Measurements from ENCODE around the gene HSP90AB1.

Gene HSP90AB1

DNA sequence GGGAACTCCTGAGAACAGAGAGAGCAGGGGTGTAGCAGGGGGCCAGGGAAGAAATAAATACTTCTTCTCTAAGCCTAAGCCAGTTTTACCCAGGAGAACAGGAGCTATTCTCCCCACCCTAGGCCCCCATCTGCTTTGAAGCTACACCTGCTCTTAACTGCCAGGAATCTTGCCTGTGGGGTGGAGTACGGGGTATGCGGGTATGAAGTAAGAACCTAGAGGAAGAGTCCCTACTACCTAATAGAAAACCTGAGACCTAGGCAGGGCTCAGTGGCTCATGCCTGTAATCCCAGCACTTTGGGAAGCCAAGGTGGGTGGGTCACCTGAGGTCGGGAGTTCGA, 22.0 kb upstream of the HSP90AB1 start:
- no peaks in the 10 kb centered on the region for H3K27me3 ChIP-seq
- H3K4me3 ChIP-seq (ENCODE audit: low read depth, low read length) = peak overlapping the region; percentile 69

DNA sequence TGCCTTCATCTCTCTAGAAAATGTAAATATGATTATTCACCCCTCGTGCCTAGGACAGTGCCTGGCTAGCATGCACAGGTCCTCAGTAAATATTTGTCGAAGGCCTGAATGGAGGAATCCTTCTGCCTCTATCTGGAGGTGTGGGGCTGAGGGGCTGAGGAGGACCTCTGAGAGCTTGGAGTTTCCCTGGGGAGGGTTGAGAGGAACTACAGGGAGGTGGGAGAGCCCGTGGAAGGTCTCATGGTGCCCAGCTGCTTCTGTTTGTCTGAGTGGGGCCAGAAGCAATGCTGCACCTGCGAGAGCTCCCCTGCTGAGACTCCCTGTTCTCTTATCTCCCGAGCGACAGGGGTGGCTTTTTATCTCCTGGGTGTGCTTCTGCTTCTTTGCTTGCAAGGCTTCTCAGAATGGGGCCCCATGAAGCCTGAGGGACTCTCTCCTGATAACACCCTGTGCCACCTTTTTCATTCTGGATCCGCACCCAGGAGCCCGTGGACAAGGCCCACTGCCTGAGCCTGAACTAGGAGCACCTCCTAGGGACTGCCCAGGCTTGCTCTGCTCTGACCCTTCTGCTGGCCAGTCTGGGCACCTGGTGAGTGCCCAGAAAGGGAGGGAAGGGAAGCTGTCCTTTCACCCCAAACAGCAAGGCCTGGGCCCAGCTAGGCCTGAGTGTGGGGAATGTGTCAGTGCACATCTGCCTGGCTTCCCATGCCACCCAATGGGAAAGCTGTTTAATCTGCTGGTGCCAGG, 21.1 kb upstream of the HSP90AB1 start:
- TF ChIP-seq, protein P1, sequence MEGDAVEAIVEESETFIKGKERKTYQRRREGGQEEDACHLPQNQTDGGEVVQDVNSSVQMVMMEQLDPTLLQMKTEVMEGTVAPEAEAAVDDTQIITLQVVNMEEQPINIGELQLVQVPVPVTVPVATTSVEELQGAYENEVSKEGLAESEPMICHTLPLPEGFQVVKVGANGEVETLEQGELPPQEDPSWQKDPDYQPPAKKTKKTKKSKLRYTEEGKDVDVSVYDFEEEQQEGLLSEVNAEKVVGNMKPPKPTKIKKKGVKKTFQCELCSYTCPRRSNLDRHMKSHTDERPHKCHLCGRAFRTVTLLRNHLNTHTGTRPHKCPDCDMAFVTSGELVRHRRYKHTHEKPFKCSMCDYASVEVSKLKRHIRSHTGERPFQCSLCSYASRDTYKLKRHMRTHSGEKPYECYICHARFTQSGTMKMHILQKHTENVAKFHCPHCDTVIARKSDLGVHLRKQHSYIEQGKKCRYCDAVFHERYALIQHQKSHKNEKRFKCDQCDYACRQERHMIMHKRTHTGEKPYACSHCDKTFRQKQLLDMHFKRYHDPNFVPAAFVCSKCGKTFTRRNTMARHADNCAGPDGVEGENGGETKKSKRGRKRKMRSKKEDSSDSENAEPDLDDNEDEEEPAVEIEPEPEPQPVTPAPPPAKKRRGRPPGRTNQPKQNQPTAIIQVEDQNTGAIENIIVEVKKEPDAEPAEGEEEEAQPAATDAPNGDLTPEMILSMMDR (IDR thresholded peaks at IDR 0.05; ENCODE audit: low read depth, low read length) = no peak
- DNase-seq = no peak
- Histone ChIP-seq H3K4me3 (ENCODE audit: low read depth, low read length) (peak overlapping the region; percentile 45), H3K4me1 (peaks cover 32% of the 10 kb centered on the region), H3K36me3 (peaks cover 21% of the 10 kb centered on the region), H3K9me3 (no peaks in the 10 kb centered on the region), H3K27me3 (no peaks in the 10 kb centered on the region)

More for the DNA sequence above, 22.0 kb upstream of the HSP90AB1 start:
- no peaks in the 10 kb centered on the region for H3K9me3 ChIP-seq
- TF ChIP-seq, protein P1 (IDR thresholded peaks at IDR 0.05; ENCODE audit: low read depth, low read length) = no peak
- peaks cover 15% of the 10 kb centered on the region for H3K36me3 ChIP-seq
- no peak for DNase-seq
- H3K4me1 ChIP-seq = peaks cover 32% of the 10 kb centered on the region

DNA sequence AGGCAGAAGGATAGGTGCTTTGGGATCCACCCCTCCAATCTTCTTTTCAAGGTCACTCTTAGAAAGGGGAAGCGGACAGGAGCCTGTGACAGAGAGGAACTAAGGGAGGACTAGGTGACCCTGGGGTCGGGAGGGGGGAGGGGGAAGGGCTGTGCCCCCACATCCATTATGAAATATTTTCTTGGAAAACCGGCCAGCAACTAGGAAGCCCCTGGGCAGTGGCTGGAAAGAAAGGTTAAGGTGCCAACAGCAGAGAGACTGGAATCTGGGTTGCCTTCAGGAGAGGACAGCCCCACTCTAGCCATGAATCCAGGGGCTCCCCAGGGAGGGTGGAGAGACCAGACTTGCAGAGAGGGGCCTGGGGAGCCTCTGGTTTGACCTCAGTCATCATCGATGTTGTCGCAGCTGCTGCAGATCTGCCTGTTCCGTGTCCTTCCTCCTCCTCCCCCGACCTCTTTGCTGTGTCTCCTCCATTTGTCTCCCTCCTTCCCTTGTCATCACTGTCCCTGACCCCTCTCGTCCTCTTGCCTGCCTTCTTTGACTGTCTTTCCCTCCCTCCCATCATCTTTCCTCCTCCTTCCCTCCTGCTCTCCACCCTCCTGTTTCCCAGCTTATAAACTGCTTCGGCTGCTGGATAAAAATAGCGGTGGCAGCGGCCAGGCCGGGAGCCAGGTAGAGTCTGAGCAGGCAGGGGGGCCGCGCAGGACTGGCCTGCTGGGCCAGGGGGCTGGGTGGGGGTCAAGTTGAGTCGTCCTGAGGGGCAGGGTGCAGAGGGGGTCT, 20.3 kb upstream of the HSP90AB1 start:
- peaks cover 27% of the 10 kb centered on the region for H3K4me1 ChIP-seq
- H3K9me3 ChIP-seq = no peaks in the 10 kb centered on the region
- TF ChIP-seq, protein P1 (IDR thresholded peaks at IDR 0.05; ENCODE audit: low read depth, low read length) = no peak
- DNase-seq = peak; percentile 67
- H3K4me3 ChIP-seq (ENCODE audit: low read depth, low read length) = peak overlapping the region; percentile 45
- H3K36me3 ChIP-seq = peaks cover 28% of the 10 kb centered on the region
- H3K27me3 ChIP-seq = no peaks in the 10 kb centered on the region

DNA sequence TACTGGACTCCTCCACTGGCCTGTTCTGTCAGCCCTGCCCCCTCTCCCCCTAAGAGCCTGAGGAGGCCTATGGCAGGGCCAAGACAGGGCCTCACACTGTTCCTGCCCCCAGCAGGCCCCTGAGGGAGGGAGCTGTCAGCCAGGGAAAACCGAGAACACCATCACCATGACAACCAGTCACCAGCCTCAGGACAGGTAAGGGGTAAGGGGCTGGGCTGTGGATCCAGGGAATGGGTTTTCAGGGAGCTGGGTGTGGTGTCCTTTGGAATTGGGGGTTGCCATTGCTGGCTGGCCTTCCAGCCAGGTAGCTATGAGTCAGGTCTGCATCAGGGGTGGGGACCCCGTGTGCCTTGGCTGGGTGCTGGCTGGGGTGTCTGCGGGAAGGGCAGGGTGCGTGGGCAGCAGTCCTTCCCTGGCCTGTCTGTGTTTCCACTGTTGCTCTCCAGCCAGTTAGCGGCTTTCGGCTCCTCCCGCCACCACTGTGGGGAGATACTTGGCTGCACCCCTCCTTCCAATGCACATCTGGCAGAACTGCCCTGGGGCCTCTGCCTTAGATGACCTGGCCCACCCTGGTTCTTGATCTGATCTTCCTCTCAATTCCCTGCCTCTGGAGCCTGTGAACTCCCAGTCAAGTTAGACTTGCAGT, 19.6 kb upstream of the HSP90AB1 start:
- no peaks in the 10 kb centered on the region for H3K9me3 ChIP-seq
- peaks cover 34% of the 10 kb centered on the region for H3K36me3 ChIP-seq
- no peaks in the 10 kb centered on the region for H3K27me3 ChIP-seq
- TF ChIP-seq, protein P1 (IDR thresholded peaks at IDR 0.05; ENCODE audit: low read depth, low read length) = no peak; the same call in 1 of the 2 replicates
- peaks cover 24% of the 10 kb centered on the region for H3K4me1 ChIP-seq
- DNase-seq = no peak
- peak overlapping the region; percentile 45; the same call in 1 of the 2 replicates for H3K4me3 ChIP-seq (ENCODE audit: low read depth, low read length)

DNA sequence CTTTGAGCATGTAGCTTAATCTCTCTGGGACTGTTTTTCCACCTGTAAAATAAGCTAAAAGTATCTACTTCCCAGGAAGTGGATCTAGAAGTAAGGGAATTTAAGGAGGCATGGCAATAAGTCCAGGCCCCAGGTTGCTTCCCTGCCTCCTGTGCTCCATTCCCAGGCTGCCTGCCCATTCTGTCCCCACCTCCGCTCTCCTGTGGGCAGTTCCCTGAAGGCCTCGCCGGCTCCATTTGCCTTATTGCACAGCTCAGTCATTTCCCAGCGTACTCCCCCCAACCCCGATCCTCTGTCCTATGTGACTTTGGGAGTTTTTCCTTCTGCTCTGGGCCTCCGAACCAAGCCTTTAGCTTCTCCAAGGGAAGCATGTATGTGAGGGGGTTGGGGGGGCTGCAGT, 18.9 kb upstream of the HSP90AB1 start:
- TF ChIP-seq, protein P1 (IDR thresholded peaks at IDR 0.05; ENCODE audit: low read depth, low read length) = no peak
- H3K36me3 ChIP-seq = peaks cover 42% of the 10 kb centered on the region
- H3K27me3 ChIP-seq = no peaks in the 10 kb centered on the region
- DNase-seq = no peak
- no peaks in the 10 kb centered on the region for H3K9me3 ChIP-seq
- no peak overlapping the region for H3K4me3 ChIP-seq (ENCODE audit: low read depth, low read length)
- H3K4me1 ChIP-seq = peaks cover 19% of the 10 kb centered on the region
